Activated B cell treated with CpG ODN at 0.5 μM for 24 hours (primary cell): Measurements from ENCODE around the gene APBB1IP. TPM values are rescaled to one million over a fixed set of nuclear protein-coding genes. Genes with fewer than 3 reads are reported as not detected.
A peak's percentile ranks its signal among the peaks of the same experiment; 100 is the strongest.

Experiments used
- ATAC-seq: fragments of 200-7000 bp; cut with Tn5 transposase; one replicate; pipeline ENCODE4 v1.10.0; 2021; ENCODE audit warnings: low read depth, mild to moderate bottlenecking, moderate library complexity
- CTCF ChIA-PET: fragments of 350-600 bp; sonication (Branson Sonifier 250); formaldehyde crosslinking; loops from one replicate; lab custom pipeline; 2021; ENCODE audit warnings: antibody characterized with exemption; lab: Charles Lee
- POLR2A ChIA-PET: fragments of 350-600 bp; sonication (Branson Sonifier 250); formaldehyde crosslinking; loops from one replicate; lab custom pipeline; 2021; ENCODE audit warnings: antibody characterized with exemption; lab: Charles Lee
- DNase-seq: peaks from one replicate; pipeline ENCODE4 v3.0.0; 2022
- H3K27ac Mint-ChIP-seq: one replicate; pipeline ENCODE4 v1.8.0; 2020; ENCODE audit warnings: mixed read lengths
- H3K27me3 Mint-ChIP-seq: one replicate; pipeline ENCODE4 v1.8.0; 2021; ENCODE audit warnings: mixed read lengths
- H3K36me3 Mint-ChIP-seq: one replicate; pipeline ENCODE4 v1.8.0; 2021; ENCODE audit warnings: low read depth, mixed read lengths
- H3K4me1 Mint-ChIP-seq: one replicate; pipeline ENCODE4 v1.8.0; 2021; ENCODE audit warnings: mixed read lengths
- H3K4me3 Mint-ChIP-seq: one replicate; pipeline ENCODE4 v1.8.0; 2020; ENCODE audit warnings: mild to moderate bottlenecking, mixed read lengths
- H3K9me3 Mint-ChIP-seq: one replicate; pipeline ENCODE4 v1.8.0; 2020; ENCODE audit warnings: mixed read lengths
- intact Hi-C: fragments of 100-400 bp; cut with micrococcal nuclease; formaldehyde crosslinking; loops from one replicate; pipeline ENCODE4 v1.15.1; 2024
- total RNA-seq: library from RNA; stranded (reverse); gene quantifications from 2 replicates; pipeline ENCODE4 v1.2.3, GENCODE V29; 2022
- TF ChIP-seq, protein P1 (sequence below): fragments of 200-600 bp; IDR thresholded peaks from one replicate; pipeline ENCODE4 v1.8.0; 2022; ENCODE audit warnings: antibody characterized with exemption, mild to moderate bottlenecking

Gene APBB1IP
- total RNA-seq, 1 donor from 2014 or later, result 85.5 TPM

DNA sequence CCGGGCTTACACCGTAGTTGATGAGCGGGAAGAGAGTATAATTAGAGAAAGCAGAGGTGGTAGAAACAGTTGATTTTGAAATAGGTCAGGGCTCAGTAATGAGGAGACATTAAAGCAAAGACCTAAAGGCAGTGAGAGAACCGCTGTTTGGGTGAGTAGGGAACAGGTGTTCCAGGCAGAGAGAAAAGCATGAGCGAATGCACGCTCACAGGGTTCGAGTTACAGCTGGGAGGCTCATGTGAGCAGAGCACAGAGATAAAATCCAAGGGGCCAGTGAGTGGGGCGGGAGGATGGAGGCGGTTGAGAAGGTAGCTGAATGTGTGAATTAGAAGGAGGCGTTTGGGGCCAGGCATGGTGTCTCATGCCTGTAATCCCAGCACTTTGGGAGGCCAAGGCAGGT is 39.9 kb downstream of the APBB1IP start:
- POLR2A ChIA-PET, result interaction anchor here (0.6 to 2.1 kb wide), 3 partner anchors 22 to 676 kb away, joined by 3 to 8 read pairs (median 4); partner anchors contain the start of gene YME1L1
- CTCF ChIA-PET, result no interaction called here
- H3K4me1 Mint-ChIP-seq, result peaks cover 81% of the 10 kb centered on the region
- intact Hi-C loops, result no loop called here
- H3K4me3 Mint-ChIP-seq, result peak overlapping the region; percentile 49
- no peak for DNase-seq
- peak overlapping the region; percentile 92 for H3K27ac Mint-ChIP-seq
- TF ChIP-seq, protein P1, sequence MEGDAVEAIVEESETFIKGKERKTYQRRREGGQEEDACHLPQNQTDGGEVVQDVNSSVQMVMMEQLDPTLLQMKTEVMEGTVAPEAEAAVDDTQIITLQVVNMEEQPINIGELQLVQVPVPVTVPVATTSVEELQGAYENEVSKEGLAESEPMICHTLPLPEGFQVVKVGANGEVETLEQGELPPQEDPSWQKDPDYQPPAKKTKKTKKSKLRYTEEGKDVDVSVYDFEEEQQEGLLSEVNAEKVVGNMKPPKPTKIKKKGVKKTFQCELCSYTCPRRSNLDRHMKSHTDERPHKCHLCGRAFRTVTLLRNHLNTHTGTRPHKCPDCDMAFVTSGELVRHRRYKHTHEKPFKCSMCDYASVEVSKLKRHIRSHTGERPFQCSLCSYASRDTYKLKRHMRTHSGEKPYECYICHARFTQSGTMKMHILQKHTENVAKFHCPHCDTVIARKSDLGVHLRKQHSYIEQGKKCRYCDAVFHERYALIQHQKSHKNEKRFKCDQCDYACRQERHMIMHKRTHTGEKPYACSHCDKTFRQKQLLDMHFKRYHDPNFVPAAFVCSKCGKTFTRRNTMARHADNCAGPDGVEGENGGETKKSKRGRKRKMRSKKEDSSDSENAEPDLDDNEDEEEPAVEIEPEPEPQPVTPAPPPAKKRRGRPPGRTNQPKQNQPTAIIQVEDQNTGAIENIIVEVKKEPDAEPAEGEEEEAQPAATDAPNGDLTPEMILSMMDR, result no peak
- peaks cover 27% of the 10 kb centered on the region for H3K36me3 Mint-ChIP-seq
- H3K9me3 Mint-ChIP-seq, result no peaks in the 10 kb centered on the region
- no peak for ATAC-seq
- no peaks in the 10 kb centered on the region for H3K27me3 Mint-ChIP-seq

DNA sequence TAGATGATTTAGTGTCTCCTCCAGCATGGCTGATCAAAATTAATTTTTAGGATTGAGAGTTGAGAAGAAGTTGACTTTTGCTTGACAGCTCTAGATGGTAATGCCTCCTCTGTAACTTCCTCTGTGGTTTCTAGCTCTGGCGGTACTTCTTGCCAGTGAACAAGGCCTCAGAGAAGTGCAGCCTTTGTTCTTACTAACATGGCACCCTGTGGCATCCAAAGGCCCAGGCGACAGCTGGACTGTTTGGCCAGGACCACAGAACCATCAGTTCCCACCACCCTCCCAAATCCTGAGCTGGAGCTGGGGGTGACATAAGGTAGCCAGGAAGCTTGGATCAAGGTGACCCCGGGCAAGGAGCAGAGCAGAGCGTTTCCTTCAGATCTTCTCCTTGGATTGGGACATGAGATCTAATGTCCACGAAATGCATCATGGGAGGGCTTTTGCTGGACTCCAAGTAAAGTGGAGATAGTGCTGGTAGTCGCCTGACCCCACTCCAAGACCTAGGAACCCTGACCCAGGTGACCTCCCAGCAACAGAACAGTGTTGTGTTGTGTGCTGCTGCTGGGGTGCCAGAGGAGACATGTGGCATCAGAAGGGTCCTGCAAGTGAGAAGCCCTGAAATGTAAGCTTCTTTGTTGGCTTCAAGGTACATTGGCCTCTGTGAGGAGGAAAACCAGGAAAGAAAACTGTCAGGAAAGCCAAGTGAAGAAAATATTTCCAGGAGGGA is 41.8 kb downstream of the APBB1IP start:
- POLR2A ChIA-PET, result interaction anchor here (0.7 to 2.6 kb wide), 9 partner anchors 9 to 114 kb away, joined by 4 to 29 read pairs (median 7); partner anchors contain the start of gene APBB1IP
- peaks cover 19% of the 10 kb centered on the region for H3K36me3 Mint-ChIP-seq
- H3K27me3 Mint-ChIP-seq, result no peaks in the 10 kb centered on the region
- intact Hi-C loops, result loop anchor here (5.0 kb wide), 2 partner anchors 257 to 762 kb away; partner anchors contain the start of gene ACBD5
- peak overlapping the region; percentile 68 for H3K4me3 Mint-ChIP-seq
- DNase-seq, result no peak
- CTCF ChIA-PET, result interaction anchor here (0.6 to 1.8 kb wide), 5 partner anchors 8 to 145 kb away, joined by 3 to 5 read pairs (median 3); partner anchors contain the start of gene APBB1IP
- H3K27ac Mint-ChIP-seq, result peak overlapping the region; percentile 95
- TF ChIP-seq, protein P1, result no peak
- no peaks in the 10 kb centered on the region for H3K9me3 Mint-ChIP-seq
- peak; percentile 36 for ATAC-seq
- peaks cover 75% of the 10 kb centered on the region for H3K4me1 Mint-ChIP-seq

DNA sequence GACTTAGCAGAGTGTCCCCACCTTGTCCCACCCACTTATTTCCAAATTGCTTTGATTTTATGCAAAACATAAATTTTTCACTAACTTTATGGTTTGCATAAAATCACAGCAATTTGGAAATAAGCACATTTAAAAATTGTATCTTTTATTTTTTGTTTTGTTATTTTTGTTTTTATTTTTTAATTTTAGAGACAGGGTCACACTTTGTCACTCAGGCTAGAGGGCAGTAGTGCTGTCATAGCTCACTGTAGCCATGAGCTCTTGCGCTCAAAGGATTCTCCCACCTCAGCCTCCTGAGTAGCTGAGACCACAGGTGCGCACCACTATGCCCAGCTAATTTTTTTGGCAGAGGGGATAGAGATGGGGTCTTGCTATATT is 43.2 kb downstream of the APBB1IP start:
- ChIA-PET CTCF (interaction anchor here (0.9 to 1.8 kb wide), 4 partner anchors 23 to 43 kb away, joined by 3 to 5 read pairs (median 4); partner anchors contain the start of gene APBB1IP), POLR2A (interaction anchor here (0.9 to 2.6 kb wide), 11 partner anchors 9 to 53 kb away, joined by 3 to 29 read pairs (median 7); partner anchors contain the start of gene APBB1IP)
- Mint-ChIP-seq H3K27ac (peak overlapping the region; percentile 95), H3K27me3 (no peaks in the 10 kb centered on the region), H3K9me3 (no peaks in the 10 kb centered on the region), H3K36me3 (peaks cover 19% of the 10 kb centered on the region), H3K4me3 (no peak overlapping the region), H3K4me1 (peaks cover 78% of the 10 kb centered on the region)
- intact Hi-C loops, result loop anchor here (1.0 to 5.0 kb wide), 3 partner anchors 8 to 761 kb away; partner anchors contain the start of gene ACBD5
- no peak for ATAC-seq
- TF ChIP-seq, protein P1, result no peak
- DNase-seq, result no peak

DNA sequence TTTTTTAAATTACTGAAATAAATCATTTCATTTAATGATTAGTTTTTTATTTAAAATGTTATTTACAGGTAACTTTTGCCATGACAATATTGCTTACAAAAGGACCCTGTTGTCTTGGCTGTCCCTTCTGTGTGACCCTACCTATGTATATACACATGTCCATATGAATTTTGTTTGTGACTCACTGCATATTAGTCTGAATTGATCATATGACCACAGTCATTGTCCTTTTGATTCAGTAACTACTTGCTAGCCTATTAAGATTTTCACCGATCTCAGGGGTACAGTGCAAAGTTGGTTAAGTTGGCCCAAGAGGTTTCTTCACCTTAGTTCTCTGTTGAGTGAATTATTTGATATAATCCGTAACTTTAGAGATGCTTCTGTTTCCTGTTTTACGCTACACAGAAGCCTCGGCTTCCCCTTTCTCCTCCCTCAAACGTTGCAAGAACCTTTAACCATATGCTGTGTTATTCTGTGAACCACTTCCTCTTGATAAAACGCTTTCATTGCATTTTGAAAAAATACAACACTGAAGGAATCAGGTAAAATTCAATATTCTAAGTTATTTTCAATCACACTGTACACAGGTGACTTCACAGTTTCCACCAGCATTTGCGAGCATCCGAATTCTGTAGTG is 43.9 kb downstream of the APBB1IP start:
- no peaks in the 10 kb centered on the region for H3K27me3 Mint-ChIP-seq
- peak; percentile 79 for ATAC-seq
- CTCF ChIA-PET, result interaction anchor here (0.9 to 1.8 kb wide), 3 partner anchors 22 to 146 kb away, joined by 3 to 5 read pairs (median 5); partner anchors contain the start of gene APBB1IP
- no peaks in the 10 kb centered on the region for H3K9me3 Mint-ChIP-seq
- H3K36me3 Mint-ChIP-seq, result peaks cover 17% of the 10 kb centered on the region
- intact Hi-C loops, result loop anchor here (1.0 to 5.0 kb wide), 7 partner anchors 9 to 760 kb away; partner anchors contain the start of genes ACBD5 and APBB1IP
- peaks cover 82% of the 10 kb centered on the region for H3K4me1 Mint-ChIP-seq
- peak overlapping the region; percentile 46 for H3K4me3 Mint-ChIP-seq
- TF ChIP-seq, protein P1, result no peak
- no peak for DNase-seq
- POLR2A ChIA-PET, result interaction anchor here (0.7 to 2.6 kb wide), 7 partner anchors 10 to 215 kb away, joined by 3 to 29 read pairs (median 5); partner anchors contain the start of gene APBB1IP
- H3K27ac Mint-ChIP-seq, result peak overlapping the region; percentile 83
